NCI-H2029 treated with DMSO at 0.1 percent for 48 hours (cell line): ENCODE results near the gene NPM3.
A peak's percentile ranks its signal among the peaks of the same experiment; 100 is the strongest.

ENCODE experiments used
- DNase-seq: peaks from one replicate; lab custom pipeline; 2025; lab: John Stamatoyannopoulos, UW

Gene NPM3

GRCh38 chr10:101774589-101775272 lies 8.5 kb downstream of the NPM3 start:
- DNase-seq: no peak

- no peak for DNase-seq
Measured at GRCh38 chr10:101773923-101774588, 9.2 kb downstream of the NPM3 start.

- DNase-seq: no peak
Measured at GRCh38 chr10:101772895-101773761, 10.1 kb downstream of the NPM3 start.

- no peak for DNase-seq
Measured at GRCh38 chr10:101772017-101772894, 11.0 kb downstream of the NPM3 start.

- DNase-seq: no peak
Measured at GRCh38 chr10:101771380-101771779, 11.9 kb downstream of the NPM3 start.

- DNase-seq: no peak
Measured at GRCh38 chr10:101770331-101771215, 12.7 kb downstream of the NPM3 start.

GRCh38 chr10:101769541-101770180 lies 13.6 kb downstream of the NPM3 start:
- DNase-seq: no peak

- DNase-seq: no peak
Measured at GRCh38 chr10:101768791-101769170, 14.5 kb downstream of the NPM3 start.

- DNase-seq: no peak
Measured at GRCh38 chr10:101767966-101768790, 15.1 kb downstream of the NPM3 start.

- peak; percentile 46 for DNase-seq
Measured at GRCh38 chr10:101767600-101767945, 15.7 kb downstream of the NPM3 start.

GRCh38 chr10:101766753-101767599 lies 16.3 kb downstream of the NPM3 start:
- no peak for DNase-seq

- DNase-seq: no peak
Measured at GRCh38 chr10:101766306-101766705, 16.9 kb downstream of the NPM3 start.

- DNase-seq: no peak
Measured at GRCh38 chr10:101763141-101763846, 20.0 kb downstream of the NPM3 start.

GRCh38 chr10:101762736-101763135 lies 20.5 kb downstream of the NPM3 start:
- DNase-seq: no peak

- DNase-seq: no peak
Measured at GRCh38 chr10:101761226-101761625, 22.0 kb downstream of the NPM3 start.

GRCh38 chr10:101760510-101760909 lies 22.7 kb downstream of the NPM3 start:
- DNase-seq: no peak

- no peak for DNase-seq
Measured at GRCh38 chr10:101759309-101760247, 23.7 kb downstream of the NPM3 start.
